ENCODE measurements around the gene RBM48. TPM values are rescaled to one million over a fixed set of nuclear protein-coding genes. Genes with fewer than 3 reads are reported as not detected.
A peak's percentile ranks its signal among the peaks of the same experiment; 100 is the strongest.

Gene RBM48
- total and polyA plus RNA-seq, 8 donors = 10.6 to 20.0 (median 17.7) TPM

- peaks cover 0 to 28% of the 10 kb centered on the region in 2 donors for H3K36me3 ChIP-seq
- intact Hi-C loops (cut with DNase I) = no loop called here
- no peaks in the 10 kb centered on the region for H3K27me3 ChIP-seq
- no peak overlapping the region for H3K4me3 ChIP-seq
- ATAC-seq (no peak), DNase-seq (no peak)
- no peak for TF ChIP-seq CTCF (IDR thresholded peaks at IDR 0.05)
- H3K27ac ChIP-seq = no peak overlapping the region
- no peaks in the 10 kb centered on the region for H3K4me1 ChIP-seq
- no peaks in the 10 kb centered on the region for H3K9me3 ChIP-seq
Measured at GRCh38 chr7:92517631-92518030, 11.0 kb upstream of the RBM48 start.

GRCh38 chr7:92520024-92520423 is 8.6 kb upstream of the RBM48 start:
- no peaks in the 10 kb centered on the region for H3K9me3 ChIP-seq
- DNase-seq (no peak), ATAC-seq (no peak)
- H3K36me3 ChIP-seq = peaks cover 0 to 22% of the 10 kb centered on the region in 2 donors
- TF ChIP-seq CTCF (IDR thresholded peaks at IDR 0.05) = no peak
- no peaks in the 10 kb centered on the region for H3K27me3 ChIP-seq
- intact Hi-C loops (cut with DNase I) = no loop called here
- no peak overlapping the region for H3K4me3 ChIP-seq
- no peak overlapping the region for H3K27ac ChIP-seq
- H3K4me1 ChIP-seq = no peaks in the 10 kb centered on the region

GRCh38 chr7:92523110-92523509 is 5.5 kb upstream of the RBM48 start:
- no peak for ATAC-seq
- no peak for DNase-seq
- Histone ChIP-seq H3K27ac (no peak overlapping the region), H3K4me3 (no peak overlapping the region), H3K36me3 (no peaks in the 10 kb centered on the region), H3K4me1 (peaks cover 5 to 10% of the 10 kb centered on the region in 2 donors), H3K27me3 (no peaks in the 10 kb centered on the region), H3K9me3 (no peaks in the 10 kb centered on the region)
- no peak for TF ChIP-seq CTCF (IDR thresholded peaks at IDR 0.05)
- intact Hi-C loops (cut with DNase I) = no loop called here

- Histone ChIP-seq H3K27ac (peak overlapping the region; percentile 71 to 92), H3K36me3 (peaks cover 0 to 30% of the 10 kb centered on the region in 2 donors), H3K4me1 (peaks cover 10 to 19% of the 10 kb centered on the region in 2 donors), H3K4me3 (peak overlapping the region; percentile 91 to 97), H3K9me3 (no peaks in the 10 kb centered on the region), H3K27me3 (no peaks in the 10 kb centered on the region)
- peak; percentile 67 for ATAC-seq
- TF ChIP-seq CTCF (IDR thresholded peaks at IDR 0.05) = no peak
- DNase-seq = peak; percentile 59 to 85 (median 70)
- intact Hi-C loops (cut with DNase I) = no loop called here
Measured at GRCh38 chr7:92527300-92528187, 1.1 kb upstream of the RBM48 start.

- Histone ChIP-seq H3K36me3 (peaks cover 0 to 43% of the 10 kb centered on the region in 2 donors), H3K9me3 (no peaks in the 10 kb centered on the region), H3K27me3 (no peaks in the 10 kb centered on the region), H3K4me3 (peak overlapping the region; percentile 91 to 97), H3K27ac (peak overlapping the region; percentile 87 to 92), H3K4me1 (peaks cover 10 to 19% of the 10 kb centered on the region in 2 donors)
- intact Hi-C loops (cut with DNase I) = no loop called here
- ATAC-seq (no peak), DNase-seq (no peak)
- no peak for TF ChIP-seq CTCF (IDR thresholded peaks at IDR 0.05)
Measured at GRCh38 chr7:92528958-92529264, 316 bp downstream of the RBM48 start.

Data from left lung (tissue), 10 donors.